SK-N-SH (cell line): ENCODE results near the gene KLHL17. TPM values are rescaled to one million over a fixed set of nuclear protein-coding genes. Genes with fewer than 3 reads are reported as not detected.

Experiments used
- CTCF ChIA-PET: fragments of 300-600, 350-600 bp; formaldehyde crosslinking; extraction: SDS; loops from one replicate; lab custom pipeline; 2021; lab: Yijun Ruan, JAX
- POLR2A ChIA-PET: fragments of 350-600 bp; sonication (Branson Sonifier 250); formaldehyde crosslinking; extraction: SDS; loops from one replicate; lab custom pipeline; 2020; ENCODE audit warnings: antibody characterized with exemption, inconsistent platforms; lab: Yijun Ruan, JAX
- DNase-seq: peaks from one replicate; pipeline ENCODE4 v3.0.0; 2012
- H2AFZ ChIP-seq: fragments of 200-600 bp; sonication (generic); 2 replicates; pipeline ENCODE4 v1.8.1; 2016; ENCODE audit warnings: antibody characterized with exemption, mild to moderate bottlenecking, low read depth
- H3F3A ChIP-seq: fragments of 200-600 bp; sonication (generic); replicated peaks from 2 replicates; pipeline ENCODE3; 2016; ENCODE audit warnings: antibody characterized with exemption, mild to moderate bottlenecking; ENCODE audit not compliant: insufficient read depth
- H3K27ac ChIP-seq, 2 experiments: fragments of 200-500 bp in 1 of 2; fragments of 200-600 bp in 1 of 2; sonication (Bioruptor generic) in 1 of 2; sonication (generic), shearing (Covaris generic) in 1 of 2; 2 replicates each; pipeline versions ENCODE4 v1.5.1 to v1.6.1; 2014 to 2016; ENCODE audit warnings: low read depth in 2 of 2, inconsistent platforms in 1 of 2, low read length in 1 of 2, mild to moderate bottlenecking in 1 of 2, mixed read lengths in 1 of 2
- H3K27me3 ChIP-seq: fragments of 200-600 bp; sonication (generic), shearing (Covaris generic); 2 replicates; pipeline ENCODE4 v1.6.1; 2016; ENCODE audit warnings: mixed run types; ENCODE audit not compliant: insufficient read depth
- H3K36me3 ChIP-seq, 2 experiments: fragments of 200-500 bp in 1 of 2; fragments of 200-600 bp in 1 of 2; sonication (Bioruptor generic) in 1 of 2; sonication (generic) in 1 of 2; replicated peaks in 1 of 2; 2 replicates each; pipeline versions ENCODE3 to v1.5.1; 2014 to 2016; ENCODE audit warnings: low read length in 1 of 2, mild to moderate bottlenecking in 1 of 2; ENCODE audit not compliant: insufficient read depth in 2 of 2, control insufficient read depth in 1 of 2
- H3K4me1 ChIP-seq, 2 experiments: fragments of 200-500 bp in 1 of 2; fragments of 200-600 bp in 1 of 2; sonication (Bioruptor generic) in 1 of 2; sonication (generic), shearing (Covaris generic) in 1 of 2; 2 replicates each; pipeline versions ENCODE4 v1.5.1 to v1.6.1; 2014 to 2016; ENCODE audit warnings: low read depth in 1 of 2, low read length in 1 of 2, mixed run types in 1 of 2; ENCODE audit not compliant: insufficient read depth in 2 of 2, control insufficient read depth in 1 of 2
- H3K4me2 ChIP-seq: fragments of 200-600 bp; sonication (generic), shearing (Covaris generic); 2 replicates; pipeline ENCODE4 v1.6.1; 2017; ENCODE audit warnings: mixed run types
- H3K4me3 ChIP-seq, 2 experiments: fragments of 200-500 bp in 1 of 2; fragments of 200-600 bp in 1 of 2; sonication (Bioruptor generic) in 1 of 2; sonication (generic), shearing (Covaris generic) in 1 of 2; 2 replicates each; pipeline versions ENCODE4 v1.5.1 to v1.8.1; 2014 to 2016; ENCODE audit warnings: low read depth in 2 of 2, inconsistent platforms in 1 of 2, low read length in 1 of 2, mild to moderate bottlenecking in 1 of 2, mixed read lengths in 1 of 2, moderate library complexity in 1 of 2
- H3K79me2 ChIP-seq: fragments of 200-600 bp; sonication (generic); 2 replicates; pipeline ENCODE4 v1.8.1; 2017; ENCODE audit warnings: mild to moderate bottlenecking; ENCODE audit not compliant: insufficient read depth
- H3K9ac ChIP-seq: fragments of 200-600 bp; sonication (generic); 2 replicates; pipeline ENCODE4 v1.6.1; 2017; ENCODE audit warnings: mixed run types
- H3K9me2 ChIP-seq: fragments of 200-600 bp; sonication (generic); 2 replicates; pipeline ENCODE4 v1.6.1; 2017; ENCODE audit warnings: mixed run types
- H3K9me3 ChIP-seq: fragments of 200-600 bp; sonication (generic); 2 replicates; pipeline ENCODE4 v1.6.1; 2017; ENCODE audit warnings: mixed run types, mild to moderate bottlenecking, moderate library complexity
- H4K20me1 ChIP-seq: fragments of 200-600 bp; sonication (generic); 2 replicates; pipeline ENCODE4 v1.6.1; 2017; ENCODE audit warnings: mild to moderate bottlenecking, mixed run types; ENCODE audit not compliant: insufficient read depth
- CHD2 ChIP-seq: fragments of 150-350 bp; IDR thresholded peaks from 2 replicates; pipeline ENCODE4 v1.6.1; 2018; ENCODE audit warnings: low read length; ENCODE audit not compliant: partially characterized antibody
- CTCF ChIP-seq: fragments of 200-600 bp; sonication (generic); IDR thresholded peaks from 2 replicates; pipeline ENCODE4 v1.6.1; 2017; ENCODE audit warnings: antibody characterized with exemption, mild to moderate bottlenecking, moderate library complexity
- ELF1 ChIP-seq: IDR thresholded peaks from 2 replicates; pipeline ENCODE4 v1.4.0; 2012
- EP300 ChIP-seq, 2 experiments: IDR thresholded peaks; 2 replicates each; pipeline versions ENCODE4 v1.4.0 to v1.6.1; 2012; ENCODE audit warnings: borderline replicate concordance in 1 of 2, low read depth in 1 of 2, low read length in 1 of 2
- EZH2phosphoT487 ChIP-seq: fragments of 200-600 bp; sonication (generic); IDR thresholded peaks from 2 replicates; pipeline ENCODE4 v1.6.1; 2017; ENCODE audit warnings: low read depth, mixed run types, mild to moderate bottlenecking, antibody characterized with exemption, moderate library complexity, borderline replicate concordance
- FOXJ3 ChIP-seq: sonication (generic); formaldehyde crosslinking; IDR thresholded peaks from 2 replicates; pipeline ENCODE4 v1.5.1; 2020; ENCODE audit warnings: mild to moderate bottlenecking, missing genetic modification reagents
- FOXM1 ChIP-seq: IDR thresholded peaks from 2 replicates; pipeline ENCODE4 v1.4.0; 2012; ENCODE audit warnings: low read depth, mild to moderate bottlenecking
- GABPA ChIP-seq: IDR thresholded peaks from 2 replicates; pipeline ENCODE4 v1.4.0; 2012; ENCODE audit warnings: low read depth, mild to moderate bottlenecking
- IRF3 ChIP-seq: fragments of 150-350 bp; IDR thresholded peaks from 2 replicates; pipeline ENCODE4 v1.6.1; 2016; ENCODE audit warnings: mild to moderate bottlenecking, low read depth, low read length
- JUND ChIP-seq: IDR thresholded peaks from 2 replicates; pipeline ENCODE4 v1.4.0; 2012
- MEF2A ChIP-seq: IDR thresholded peaks from 2 replicates; pipeline ENCODE4 v1.4.0; 2012; ENCODE audit warnings: low read depth, borderline replicate concordance
- MXI1 ChIP-seq: IDR thresholded peaks from 2 replicates; pipeline ENCODE4 v1.6.1; 2012; ENCODE audit warnings: mild to moderate bottlenecking, low read depth, low read length, improper control_type of control experiment
- NRF1 ChIP-seq: IDR thresholded peaks from 2 replicates; pipeline ENCODE4 v1.6.1; 2012; ENCODE audit warnings: low read depth, mild to moderate bottlenecking, low read length
- PBX3 ChIP-seq: IDR thresholded peaks from 2 replicates; pipeline ENCODE4; 2012
- REST ChIP-seq: IDR thresholded peaks from 2 replicates; pipeline ENCODE4 v1.6.1; 2012; ENCODE audit warnings: mild to moderate bottlenecking, low read depth, low read length, moderate library complexity
- RFX5 ChIP-seq: IDR thresholded peaks from 2 replicates; pipeline ENCODE4 v1.6.1; 2012; ENCODE audit warnings: mild to moderate bottlenecking, improper control_type of control experiment, low read length
- RXRA ChIP-seq: IDR thresholded peaks from 2 replicates; pipeline ENCODE4 v1.4.0; 2012; ENCODE audit warnings: low read depth, mild to moderate bottlenecking, borderline replicate concordance
- TAF1 ChIP-seq: IDR thresholded peaks from 2 replicates; pipeline ENCODE4 v1.6.1; 2012; ENCODE audit warnings: low read depth, mild to moderate bottlenecking, low read length, moderate library complexity, borderline replicate concordance
- TCF12 ChIP-seq: IDR thresholded peaks from 2 replicates; pipeline ENCODE4 v1.4.0; 2012
- USF1 ChIP-seq: IDR thresholded peaks from 2 replicates; pipeline ENCODE4 v1.4.0; 2012; ENCODE audit warnings: low read depth, borderline replicate concordance
- ZBTB33 ChIP-seq: IDR thresholded peaks from 2 replicates; pipeline ENCODE4 v1.4.0; 2012; ENCODE audit warnings: low read depth, borderline replicate concordance
- WGBS: methylation state at CpG from one replicate; pipeline ENCODE4 v1.1.6; 2017; ENCODE audit warnings: low lambda C conversion rate; 5-methylcytosine and 5-hydroxymethylcytosine counted together
- polyA plus RNA-seq, 3 experiments: library from polyadenylated mRNA; depleted of rRNA; stranded (reverse); fragments of >200 nt; gene quantifications; 2 replicates each; pipeline ENCODE4 v1.2.3, GENCODE V29; 2012

The KLHL17 gene
- polyA plus RNA-seq, 1 of the 3 experiments (the other 2 are of a cell fraction), result 27.3 TPM

GRCh38 chr1:916173-917075 lies 44.0 kb upstream of the KLHL17 start:
- Histone ChIP-seq H3K27me3 (no peaks in the 10 kb centered on the region), H3K4me3 (no peak overlapping the region), H3K9me3 (no peaks in the 10 kb centered on the region), H3K79me2 (no peaks in the 10 kb centered on the region), H3F3A (no peaks in the 10 kb centered on the region), H3K9me2 (no peaks in the 10 kb centered on the region), H3K27ac (peak overlapping the region in 1 of 2 experiments; percentile 74; a peak in 2 of 4 replicates), H3K9ac (no peak overlapping the region), H2AFZ (no peak overlapping the region), H3K36me3 (no peaks in the 10 kb centered on the region), H4K20me1 (no peaks in the 10 kb centered on the region), H3K4me1 (peaks cover 7 to 55% of the 10 kb centered on the region in 2 experiments; a peak in 2 of 4 replicates), H3K4me2 (no peak overlapping the region)
- WGBS, result 17% methylated on average over 15 of the region's 31 CpGs
- peak; percentile 91 for DNase-seq
- ChIA-PET CTCF (interaction anchor here (0.9 to 5.2 kb wide), 4 partner anchors 10 to 60 kb away, joined by 3 to 61 read pairs (median 28); no protein-coding TSS in a partner anchor), POLR2A (interaction anchor here (0.8 to 1.4 kb wide), 3 partner anchors 10 to 26 kb away, joined by 3 to 9 read pairs (median 3); no protein-coding TSS in a partner anchor)
- TF ChIP-seq GABPA (no peak), CHD2 (no peak), PBX3 (peak; percentile 50; the same call in 1 of the 2 replicates), NRF1 (no peak), FOXJ3 (CRISPR knock-in tag) (0 out of 2 replicates have a peak, but pooled peaks have one; percentile 17), ELF1 (no peak), CTCF (no peak), JUND (no peak), RFX5 (no peak), TAF1 (no peak), ZBTB33 (no peak), RXRA (no peak), IRF3 (no peak), MEF2A (no peak), FOXM1 (no peak), TCF12 (peak; percentile 26; the same call in 1 of the 2 replicates), EZH2phosphoT487 (no peak), REST (no peak), MXI1 (peak; percentile 62; the same call in 1 of the 2 replicates), EP300 (IDR thresholded peaks at IDR 0.05; ENCODE audit: borderline replicate concordance in 1 of 2, low read depth in 1 of 2, low read length in 1 of 2) (peak; percentile 36 to 91; a peak in 3 of 4 replicates), USF1 (no peak)
